ENCODE results near the gene FRMD3. TPM values are rescaled to one million over a fixed set of nuclear protein-coding genes. Genes with fewer than 3 reads are reported as not detected.

The FRMD3 gene
- total RNA-seq, 4 donors from 2014 or later: 9.9 to 42.4 (median 40.2) TPM

- Histone ChIP-seq H3K27me3 (no peaks in the 10 kb centered on the region), H3K36me3 (peaks cover 0 to 12% (median 0%) of the 10 kb centered on the region in 3 donors), H3K4me1 (no peaks in the 10 kb centered on the region), H3K9me3 (no peaks in the 10 kb centered on the region), H3K4me3 (no peak overlapping the region), H3K27ac (no peak overlapping the region)
- TF ChIP-seq, protein P1, sequence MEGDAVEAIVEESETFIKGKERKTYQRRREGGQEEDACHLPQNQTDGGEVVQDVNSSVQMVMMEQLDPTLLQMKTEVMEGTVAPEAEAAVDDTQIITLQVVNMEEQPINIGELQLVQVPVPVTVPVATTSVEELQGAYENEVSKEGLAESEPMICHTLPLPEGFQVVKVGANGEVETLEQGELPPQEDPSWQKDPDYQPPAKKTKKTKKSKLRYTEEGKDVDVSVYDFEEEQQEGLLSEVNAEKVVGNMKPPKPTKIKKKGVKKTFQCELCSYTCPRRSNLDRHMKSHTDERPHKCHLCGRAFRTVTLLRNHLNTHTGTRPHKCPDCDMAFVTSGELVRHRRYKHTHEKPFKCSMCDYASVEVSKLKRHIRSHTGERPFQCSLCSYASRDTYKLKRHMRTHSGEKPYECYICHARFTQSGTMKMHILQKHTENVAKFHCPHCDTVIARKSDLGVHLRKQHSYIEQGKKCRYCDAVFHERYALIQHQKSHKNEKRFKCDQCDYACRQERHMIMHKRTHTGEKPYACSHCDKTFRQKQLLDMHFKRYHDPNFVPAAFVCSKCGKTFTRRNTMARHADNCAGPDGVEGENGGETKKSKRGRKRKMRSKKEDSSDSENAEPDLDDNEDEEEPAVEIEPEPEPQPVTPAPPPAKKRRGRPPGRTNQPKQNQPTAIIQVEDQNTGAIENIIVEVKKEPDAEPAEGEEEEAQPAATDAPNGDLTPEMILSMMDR (IDR thresholded peaks at IDR 0.05): no peak
- no peak for TF ChIP-seq POLR2A (IDR thresholded peaks at IDR 0.05)
- no peak for DNase-seq
Observed at GRCh38 chr9:83339435-83339834, 198.8 kb downstream of the FRMD3 start.

GRCh38 chr9:83336706-83337105 is 201.5 kb downstream of the FRMD3 start:
- Histone ChIP-seq H3K4me1 (no peaks in the 10 kb centered on the region), H3K9me3 (no peaks in the 10 kb centered on the region), H3K27me3 (no peaks in the 10 kb centered on the region), H3K4me3 (no peak overlapping the region), H3K27ac (no peak overlapping the region), H3K36me3 (no peaks in the 10 kb centered on the region)
- TF ChIP-seq, protein P1 (IDR thresholded peaks at IDR 0.05): no peak
- no peak for TF ChIP-seq POLR2A (IDR thresholded peaks at IDR 0.05)
- no peak for DNase-seq

DNA sequence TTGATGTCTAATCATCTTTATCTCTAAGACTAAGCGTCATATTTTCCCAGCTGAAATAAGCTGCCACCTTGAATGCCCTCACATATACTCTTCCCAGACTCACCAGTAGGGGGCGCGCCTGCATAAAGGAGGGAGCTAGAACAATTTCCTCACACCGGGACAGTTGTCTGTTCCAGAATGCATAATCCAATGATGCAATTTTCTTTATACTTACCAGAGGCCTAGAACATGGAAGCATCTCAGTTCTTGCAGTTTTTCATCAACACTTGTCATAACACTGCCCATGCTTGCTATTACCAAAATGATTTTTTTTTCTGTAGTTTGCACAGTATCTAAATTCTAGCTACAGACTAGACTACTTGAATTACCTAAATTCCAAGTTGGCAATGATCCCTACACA is 203.9 kb downstream of the FRMD3 start:
- TF ChIP-seq POLR2A (IDR thresholded peaks at IDR 0.05): no peak
- TF ChIP-seq, protein P1 (IDR thresholded peaks at IDR 0.05): peak; percentile 21 to 97 (median 90)
- H3K27ac ChIP-seq: no peak overlapping the region
- peak; percentile 59 to 90 (median 87) for DNase-seq
- no peaks in the 10 kb centered on the region for H3K27me3 ChIP-seq
- no peaks in the 10 kb centered on the region for H3K9me3 ChIP-seq
- no peaks in the 10 kb centered on the region for H3K4me1 ChIP-seq
- no peaks in the 10 kb centered on the region for H3K36me3 ChIP-seq
- no peak overlapping the region for H3K4me3 ChIP-seq

GRCh38 chr9:83330207-83331196 is 207.7 kb downstream of the FRMD3 start:
- Histone ChIP-seq H3K9me3 (no peaks in the 10 kb centered on the region), H3K4me1 (no peaks in the 10 kb centered on the region), H3K27me3 (no peaks in the 10 kb centered on the region), H3K27ac (no peak overlapping the region), H3K4me3 (no peak overlapping the region), H3K36me3 (no peaks in the 10 kb centered on the region)
- no peak for DNase-seq
- TF ChIP-seq, protein P1 (IDR thresholded peaks at IDR 0.05): no peak
- TF ChIP-seq POLR2A (IDR thresholded peaks at IDR 0.05): no peak

DNA sequence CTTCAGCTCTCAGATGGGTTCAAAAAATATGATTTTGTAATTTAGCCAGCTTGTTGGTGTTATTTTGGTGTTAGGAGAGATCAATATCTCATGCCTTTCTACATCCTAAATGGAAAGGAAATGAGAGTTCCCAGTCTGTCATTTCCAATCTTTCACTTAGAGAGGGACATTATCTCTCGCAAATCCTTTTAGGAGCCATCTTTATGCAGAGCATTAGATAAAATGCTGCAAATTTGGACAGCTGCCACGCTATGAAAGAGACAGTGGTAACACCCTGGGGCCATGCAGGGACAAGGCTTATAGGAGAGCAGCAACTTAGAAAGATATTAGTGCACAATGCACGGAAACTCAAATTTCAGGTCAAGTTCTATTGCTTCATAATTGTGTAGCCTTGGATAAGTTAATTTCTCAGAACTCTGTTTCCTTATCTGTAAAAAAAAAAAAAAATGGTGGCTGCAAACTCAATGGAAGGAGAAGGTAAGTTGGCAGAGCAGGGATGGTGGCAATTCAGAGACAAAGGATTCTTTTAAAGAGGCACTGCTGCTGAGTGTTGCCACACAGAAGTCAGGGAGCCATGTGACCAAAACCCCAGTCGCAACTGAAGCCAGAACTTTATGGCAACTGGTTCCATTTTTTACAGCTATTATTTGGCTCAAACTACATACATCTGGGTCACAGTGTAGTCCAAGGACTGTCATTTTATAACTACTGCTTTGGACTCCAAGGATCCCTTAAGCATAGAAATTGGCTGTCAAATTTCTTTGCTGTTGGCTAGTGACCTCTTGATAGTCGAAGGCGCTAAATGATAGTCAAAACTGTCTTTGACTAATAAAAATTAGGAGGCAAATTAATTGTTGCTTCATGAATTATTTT is 210.2 kb downstream of the FRMD3 start:
- TF ChIP-seq POLR2A (IDR thresholded peaks at IDR 0.05): no peak
- TF ChIP-seq, protein P1 (IDR thresholded peaks at IDR 0.05): no peak
- H3K27me3 ChIP-seq: no peaks in the 10 kb centered on the region
- no peaks in the 10 kb centered on the region for H3K36me3 ChIP-seq
- DNase-seq: no peak
- H3K4me1 ChIP-seq: no peaks in the 10 kb centered on the region
- no peak overlapping the region for H3K4me3 ChIP-seq
- H3K27ac ChIP-seq: no peak overlapping the region
- H3K9me3 ChIP-seq: no peaks in the 10 kb centered on the region
